ENCODE results near the gene PREP.

GRCh38 chr6:105397987-105398386 is 4.9 kb downstream of the PREP start:
- TF ChIP-seq CTCF (IDR thresholded peaks at IDR 0.05): no peak
- TF ChIP-seq POLR2A (IDR thresholded peaks at IDR 0.05): no peak
- no peak for TF ChIP-seq POLR2AphosphoS5 (IDR thresholded peaks at IDR 0.05)
